ENCODE measurements around the gene SHPK. TPM values are rescaled to one million over a fixed set of nuclear protein-coding genes. Genes with fewer than 3 reads are reported as not detected.

The SHPK gene
- total and polyA plus RNA-seq, 2 of the 4 experiments (the other 2 are of a cell fraction), result 11.1 to 14.3 TPM

GRCh38 chr17:3573246-3574100 is 62.6 kb downstream of the SHPK start:
- no peak overlapping the region for H2BK20ac ChIP-seq (ENCODE audit: low read depth, low read length)
- ChIA-PET POLR2A (ENCODE audit: unreplicated experiment) (no interaction called here), CTCF (no interaction called here)
- no peak overlapping the region for H4K91ac ChIP-seq (ENCODE audit: insufficient read depth, low read depth, low read length)
- intact Hi-C loops (cut with micrococcal nuclease), result no loop called here
- H3K14ac ChIP-seq (replicated peaks; ENCODE audit: low read depth, low read length), result no peak overlapping the region
- dilution Hi-C loops (cut with HindIII; ENCODE audit: low sequenced_read_pairs, unreplicated experiment), result no loop called here
- ATAC-seq (ENCODE audit: low read depth), result no peak
- TF ChIP-seq CTCF (conservative IDR thresholded peaks at IDR 0.05; ENCODE audit: low read depth, low read length), result no peak
- no peak for TF ChIP-seq POLR2A (IDR thresholded peaks at IDR 0.05; ENCODE audit: low read depth, low read length)
- TF ChIP-seq NFE2L2 (IDR thresholded peaks at IDR 0.05; ENCODE audit: low read depth, low read length), result no peak
- no peak for TF ChIP-seq MAFK (IDR thresholded peaks at IDR 0.05; ENCODE audit: low read depth, low read length)
- TF ChIP-seq MAZ (IDR thresholded peaks at IDR 0.05; ENCODE audit: borderline replicate concordance, low read depth, low read length), result no peak
- TF ChIP-seq CHD1 (IDR thresholded peaks at IDR 0.05; ENCODE audit: low read depth, low read length), result no peak
- no peaks in the 10 kb centered on the region for H3K9me3 ChIP-seq (ENCODE audit: control insufficient read depth, insufficient read depth, low read length)
- H3K4me1 ChIP-seq (ENCODE audit: control insufficient read depth, insufficient read depth, low read length), result no peaks in the 10 kb centered on the region
- H2BK15ac ChIP-seq (ENCODE audit: low read depth, low read length), result no peak overlapping the region
- H3K9ac ChIP-seq (ENCODE audit: low read depth, low read length), result no peak overlapping the region
- H2AK5ac ChIP-seq (ENCODE audit: low read depth, low read length), result no peak overlapping the region
- no peak overlapping the region for H3K4me3 ChIP-seq (ENCODE audit: insufficient read depth, low read depth, low read length)
- peaks cover 2% of the 10 kb centered on the region; the same call in 1 of the 2 replicates for H3K36me3 ChIP-seq (ENCODE audit: control insufficient read depth, insufficient read depth, low read length)
- in situ Hi-C loops (cut with MboI; ENCODE audit: low sequenced_read_pairs), result no loop called here
- H4K5ac ChIP-seq (ENCODE audit: low read depth, low read length), result no peak overlapping the region
- H2AFZ ChIP-seq (replicated peaks; ENCODE audit: low read length, poor library complexity), result no peak overlapping the region
- H3K4me2 ChIP-seq (ENCODE audit: low read depth, low read length), result no peak overlapping the region
- H2BK5ac ChIP-seq (ENCODE audit: low read depth, low read length, poor library complexity, severe bottlenecking), result no peak overlapping the region
- H3K79me1 ChIP-seq (ENCODE audit: low read depth in 1 of 2, low read length in 2 of 2), result no peaks in the 10 kb centered on the region
- H4K20me1 ChIP-seq (ENCODE audit: insufficient read depth, low read length), result no peaks in the 10 kb centered on the region
- no peak for DNase-seq
- no peak overlapping the region for H3K27ac ChIP-seq (ENCODE audit: insufficient read depth, low read length)
- H3K4ac ChIP-seq (ENCODE audit: low read depth, low read length), result no peak overlapping the region
- 81% methylated on average over 3 of the region's 22 CpGs; no CpG with 5 or more reads in 1 of the 2 experiments for WGBS, 2 experiments (ENCODE audit: extremely low coverage in 2 of 2, insufficient read length in 1 of 2)
- no peak overlapping the region for H2BK120ac ChIP-seq (ENCODE audit: low read depth, low read length)
- no peak overlapping the region for H3K23ac ChIP-seq (ENCODE audit: low read depth, low read length)
- H3K27me3 ChIP-seq (ENCODE audit: control insufficient read depth, insufficient read depth, low read length), result no peaks in the 10 kb centered on the region
- H3K18ac ChIP-seq (ENCODE audit: low read depth, low read length), result no peak overlapping the region
- H3K56ac ChIP-seq (ENCODE audit: extremely low read depth, insufficient read depth, low read length), result no peak overlapping the region
- no TSS peak for BruUV-seq (replicated peaks)
- H2AK9ac ChIP-seq (replicated peaks; ENCODE audit: low read depth, low read length, poor library complexity), result no peak overlapping the region
- no peak overlapping the region for H4K8ac ChIP-seq (ENCODE audit: low read depth in 2 of 2, low read length in 2 of 2)
- H3K9me1 ChIP-seq (ENCODE audit: insufficient read depth, low read length), result no peaks in the 10 kb centered on the region
